Measurements from ENCODE around the gene CXCL3. TPM values are rescaled to one million over a fixed set of nuclear protein-coding genes. Genes with fewer than 3 reads are reported as not detected.

CXCL3 gene
- total and polyA plus RNA-seq, 9 of the 15 experiments (the other 6 are each of a cell fraction or from before 2014, with no cell fraction given): 2.3 to 8.9 (median 6.1) TPM

DNA sequence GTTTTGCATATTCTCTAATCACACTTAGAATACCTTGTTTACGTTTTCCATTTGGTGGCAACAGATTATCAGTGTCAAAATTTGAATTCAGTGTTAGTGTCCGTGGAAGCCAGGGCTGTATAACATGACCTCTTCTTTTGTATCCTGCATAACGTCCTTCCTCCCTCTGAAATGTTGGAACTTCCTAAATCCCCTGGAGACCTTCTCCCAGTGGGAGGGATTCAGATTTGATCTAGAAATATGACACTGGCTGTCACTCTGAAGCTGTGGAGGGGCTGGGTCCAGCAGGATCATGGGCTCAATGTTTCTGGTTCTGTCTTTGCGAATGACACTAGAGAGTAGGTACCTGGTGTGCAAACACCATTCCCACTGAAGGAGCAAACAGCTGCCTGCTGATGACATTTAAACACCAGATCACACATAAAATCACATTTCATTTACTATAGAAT lies 850 bp upstream of the CXCL3 start (continued):
- TF ChIP-seq, protein P1, sequence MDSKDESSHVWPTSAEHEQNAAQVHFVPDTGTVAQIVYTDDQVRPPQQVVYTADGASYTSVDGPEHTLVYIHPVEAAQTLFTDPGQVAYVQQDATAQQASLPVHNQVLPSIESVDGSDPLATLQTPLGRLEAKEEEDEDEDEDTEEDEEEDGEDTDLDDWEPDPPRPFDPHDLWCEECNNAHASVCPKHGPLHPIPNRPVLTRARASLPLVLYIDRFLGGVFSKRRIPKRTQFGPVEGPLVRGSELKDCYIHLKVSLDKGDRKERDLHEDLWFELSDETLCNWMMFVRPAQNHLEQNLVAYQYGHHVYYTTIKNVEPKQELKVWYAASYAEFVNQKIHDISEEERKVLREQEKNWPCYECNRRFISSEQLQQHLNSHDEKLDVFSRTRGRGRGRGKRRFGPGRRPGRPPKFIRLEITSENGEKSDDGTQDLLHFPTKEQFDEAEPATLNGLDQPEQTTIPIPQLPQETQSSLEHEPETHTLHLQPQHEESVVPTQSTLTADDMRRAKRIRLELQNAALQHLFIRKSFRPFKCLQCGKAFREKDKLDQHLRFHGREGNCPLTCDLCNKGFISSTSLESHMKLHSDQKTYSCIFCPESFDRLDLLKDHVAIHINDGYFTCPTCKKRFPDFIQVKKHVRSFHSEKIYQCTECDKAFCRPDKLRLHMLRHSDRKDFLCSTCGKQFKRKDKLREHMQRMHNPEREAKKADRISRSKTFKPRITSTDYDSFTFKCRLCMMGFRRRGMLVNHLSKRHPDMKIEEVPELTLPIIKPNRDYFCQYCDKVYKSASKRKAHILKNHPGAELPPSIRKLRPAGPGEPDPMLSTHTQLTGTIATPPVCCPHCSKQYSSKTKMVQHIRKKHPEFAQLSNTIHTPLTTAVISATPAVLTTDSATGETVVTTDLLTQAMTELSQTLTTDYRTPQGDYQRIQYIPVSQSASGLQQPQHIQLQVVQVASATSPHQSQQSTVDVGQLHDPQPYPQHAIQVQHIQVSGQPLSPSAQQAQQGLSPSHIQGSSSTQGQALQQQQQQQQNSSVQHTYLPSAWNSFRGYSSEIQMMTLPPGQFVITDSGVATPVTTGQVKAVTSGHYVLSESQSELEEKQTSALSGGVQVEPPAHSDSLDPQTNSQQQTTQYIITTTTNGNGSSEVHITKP (IDR thresholded peaks at IDR 0.05; ENCODE audit: partially characterized antibody): peak; percentile 63
- TF ChIP-seq, protein P2, sequence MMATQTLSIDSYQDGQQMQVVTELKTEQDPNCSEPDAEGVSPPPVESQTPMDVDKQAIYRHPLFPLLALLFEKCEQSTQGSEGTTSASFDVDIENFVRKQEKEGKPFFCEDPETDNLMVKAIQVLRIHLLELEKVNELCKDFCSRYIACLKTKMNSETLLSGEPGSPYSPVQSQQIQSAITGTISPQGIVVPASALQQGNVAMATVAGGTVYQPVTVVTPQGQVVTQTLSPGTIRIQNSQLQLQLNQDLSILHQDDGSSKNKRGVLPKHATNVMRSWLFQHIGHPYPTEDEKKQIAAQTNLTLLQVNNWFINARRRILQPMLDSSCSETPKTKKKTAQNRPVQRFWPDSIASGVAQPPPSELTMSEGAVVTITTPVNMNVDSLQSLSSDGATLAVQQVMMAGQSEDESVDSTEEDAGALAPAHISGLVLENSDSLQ (IDR thresholded peaks at IDR 0.05): peak; percentile 93
- TF ChIP-seq JUND (IDR thresholded peaks at IDR 0.05; ENCODE audit: borderline replicate concordance, low read depth, low read length) (peak; percentile 11; the same call in 1 of the 2 replicates), JUND (tag; IDR thresholded peaks at IDR 0.05; ENCODE audit: borderline replicate concordance, low read depth, low read length) (no peak; the same call in 2 of the 3 replicates), CTBP1 (IDR thresholded peaks at IDR 0.05; ENCODE audit: borderline replicate concordance) (peak; percentile 22; the same call in 1 of the 2 replicates), RCOR1 (IDR thresholded peaks at IDR 0.05; ENCODE audit: borderline replicate concordance in 1 of 2, low read depth in 2 of 2, low read length in 2 of 2) (0 out of 4 replicates have a peak, but pooled peaks of 1 of the 2 experiments have one; percentile 40), ZBTB9 (CRISPR knock-in tag; IDR thresholded peaks at IDR 0.05) (no peak), FOXK2 (conservative IDR thresholded peaks at IDR 0.05 in 1 of 2, IDR thresholded peaks at IDR 0.05 in 1 of 2; ENCODE audit: low read depth in 2 of 2) (peak; percentile 80 to 85; a peak in 3 of 4 replicates), ZZZ3 (IDR thresholded peaks at IDR 0.05) (0 out of 2 replicates have a peak, but pooled peaks have one; percentile 8), RBM25 (IDR thresholded peaks at IDR 0.05; ENCODE audit: low read depth, low read length, severe bottlenecking) (no peak), NFRKB (IDR thresholded peaks at IDR 0.05; ENCODE audit: low read depth) (0 out of 2 replicates have a peak, but pooled peaks have one; percentile 66), FOXJ2 (tag; IDR thresholded peaks at IDR 0.05) (peak; percentile 62), NBN (IDR thresholded peaks at IDR 0.05; ENCODE audit: low read depth) (no peak), FOXP1 (CRISPR knock-in tag; IDR thresholded peaks at IDR 0.05) (peak; percentile 10; the same call in 1 of the 2 replicates), PHB2 (IDR thresholded peaks at IDR 0.05; ENCODE audit: low read depth) (no peak), POLR2AphosphoS2 (IDR thresholded peaks at IDR 0.05; ENCODE audit: low read length) (no peak)
- TF ChIP-seq, protein P3, sequence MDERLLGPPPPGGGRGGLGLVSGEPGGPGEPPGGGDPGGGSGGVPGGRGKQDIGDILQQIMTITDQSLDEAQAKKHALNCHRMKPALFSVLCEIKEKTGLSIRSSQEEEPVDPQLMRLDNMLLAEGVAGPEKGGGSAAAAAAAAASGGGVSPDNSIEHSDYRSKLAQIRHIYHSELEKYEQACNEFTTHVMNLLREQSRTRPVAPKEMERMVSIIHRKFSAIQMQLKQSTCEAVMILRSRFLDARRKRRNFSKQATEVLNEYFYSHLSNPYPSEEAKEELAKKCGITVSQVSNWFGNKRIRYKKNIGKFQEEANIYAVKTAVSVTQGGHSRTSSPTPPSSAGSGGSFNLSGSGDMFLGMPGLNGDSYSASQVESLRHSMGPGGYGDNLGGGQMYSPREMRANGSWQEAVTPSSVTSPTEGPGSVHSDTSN (CRISPR knock-in tag; IDR thresholded peaks at IDR 0.05; ENCODE audit: low read depth): peak; percentile 53
- TF ChIP-seq, protein P3 (tag; conservative IDR thresholded peaks at IDR 0.05; ENCODE audit: low read depth): peak; percentile 51

All from K562 (cell line).